ENCODE data around the gene ARMH2.
A peak's percentile ranks its signal among the peaks of the same experiment; 100 is the strongest.
"Not testable (repeated sequence)": the region's sequence is repeated elsewhere in the genome, so short reads cannot be mapped to it uniquely, and the experiment has no call there.

ARMH2 gene

GRCh38 chr6:24818346-24818745 is 19.6 kb upstream of the ARMH2 start:
- DNase-seq (ENCODE audit: low read depth), result no peak

DNA sequence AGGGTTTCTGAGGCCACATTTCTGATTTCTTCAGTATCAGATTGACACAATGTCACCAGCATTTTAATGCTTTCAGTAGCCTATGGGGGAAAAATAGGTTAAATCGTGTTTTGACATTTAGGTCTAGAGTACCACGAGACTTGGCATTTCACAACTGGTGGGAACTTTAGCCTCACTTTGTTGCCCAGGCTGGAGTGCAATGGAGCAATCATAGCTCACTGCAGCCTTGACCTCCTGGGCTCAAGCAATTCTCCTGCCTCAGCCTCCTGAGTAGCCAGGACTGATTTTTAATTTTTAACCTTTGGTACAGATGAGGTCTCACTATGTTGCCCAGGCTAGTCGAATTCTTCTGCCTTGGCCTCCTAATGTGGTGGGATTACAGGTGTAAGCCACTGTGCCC is 11.0 kb upstream of the ARMH2 start:
- DNase-seq (ENCODE audit: low read depth), result no peak

- DNase-seq (ENCODE audit: low read depth), result no peak
Measured at GRCh38 chr6:24807584-24807983, 8.9 kb upstream of the ARMH2 start.

DNA sequence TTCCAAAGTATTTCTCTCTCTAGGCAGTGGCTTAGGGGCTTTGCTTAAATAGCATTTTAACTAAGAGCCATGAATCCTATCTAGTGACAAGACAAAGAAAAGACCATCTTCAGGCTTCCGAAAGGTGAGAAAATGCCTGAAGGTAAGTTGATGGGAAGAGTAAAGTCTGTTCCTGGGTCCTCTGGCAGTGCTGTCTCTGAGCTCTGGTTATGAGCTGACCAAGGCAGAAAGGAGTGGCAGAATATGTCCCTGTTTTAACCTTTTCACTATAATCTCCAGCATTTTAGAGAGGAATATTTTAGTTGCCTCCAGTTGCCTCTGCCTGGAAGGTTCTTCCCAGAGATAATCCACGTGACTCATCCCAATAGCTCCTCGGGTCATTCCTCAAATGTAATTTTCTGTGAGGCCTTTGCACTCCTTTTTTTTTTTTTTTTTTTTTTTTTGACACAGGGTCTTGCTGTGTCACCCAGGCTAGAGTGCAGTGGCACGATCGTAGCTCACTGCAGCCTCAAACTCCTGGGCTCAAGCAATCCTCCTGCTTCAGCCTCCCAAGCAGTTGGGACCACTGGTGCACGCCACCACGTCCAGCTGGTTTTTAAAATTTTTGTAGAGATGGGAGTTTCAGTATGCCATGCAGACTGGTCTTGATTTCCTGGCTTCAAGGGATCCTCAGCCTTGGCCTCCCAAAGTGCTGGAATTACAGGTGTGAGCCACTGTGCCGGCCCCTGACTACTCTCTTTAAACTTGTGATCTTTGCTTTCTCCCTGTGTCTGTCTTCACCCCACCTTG is 3.7 kb upstream of the ARMH2 start:
- DNase-seq (ENCODE audit: low read depth), result no peak

DNA sequence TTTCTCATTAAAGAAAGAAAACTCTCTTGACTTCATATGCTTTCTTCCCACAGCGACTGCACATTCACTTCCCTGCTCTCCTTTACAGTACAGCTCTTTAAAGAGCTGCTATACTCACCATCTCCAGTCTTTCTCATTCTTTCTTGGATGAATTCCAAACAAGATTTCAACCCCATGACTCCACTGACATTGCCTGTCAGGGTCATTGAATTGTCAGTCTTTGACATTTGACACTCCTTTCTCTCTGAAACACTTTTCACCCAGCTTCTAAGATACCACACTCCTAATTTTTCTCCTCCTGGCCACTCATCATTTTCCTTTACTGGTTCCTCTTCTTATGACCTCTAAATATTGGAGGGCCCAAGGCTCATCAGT is 811 bp upstream of the ARMH2 start:
- no peak for DNase-seq (ENCODE audit: low read depth)

GRCh38 chr6:24797596-24798216 is 1.0 kb downstream of the ARMH2 start:
- no peak for DNase-seq (ENCODE audit: low read depth)

DNA sequence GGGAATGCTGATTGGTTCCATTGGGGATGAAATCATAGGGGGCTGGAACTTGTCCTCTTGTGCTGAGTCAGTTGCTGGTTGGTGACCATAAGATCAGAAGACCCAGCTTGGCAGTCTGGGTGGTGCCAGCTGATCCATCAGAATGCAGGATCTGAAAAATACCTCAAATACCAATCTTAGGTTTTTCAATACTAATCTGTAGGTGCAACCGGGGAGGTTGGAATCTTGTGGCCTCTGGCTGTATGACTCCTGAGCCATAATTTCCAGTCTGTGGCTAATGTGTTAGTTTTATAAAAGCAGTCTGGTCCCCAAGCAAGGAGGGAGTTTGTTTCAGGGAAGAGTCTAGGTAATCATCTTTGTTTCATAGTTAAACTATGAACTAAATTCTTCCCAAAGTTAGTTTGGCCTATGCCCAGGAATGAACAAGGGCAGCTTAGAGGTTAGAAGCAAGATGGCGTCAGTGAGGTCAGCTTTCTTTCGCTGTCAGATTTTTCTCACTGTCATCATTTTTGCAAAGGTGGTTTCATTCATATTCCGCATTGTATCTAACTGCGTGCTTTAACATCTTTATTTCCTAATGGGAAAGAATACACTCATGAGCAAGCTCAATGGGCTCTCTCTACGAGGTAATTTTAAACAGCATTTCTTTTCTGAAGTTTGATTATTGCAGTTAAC is 2.0 kb downstream of the ARMH2 start:
- no peak for DNase-seq (ENCODE audit: low read depth)

DNA sequence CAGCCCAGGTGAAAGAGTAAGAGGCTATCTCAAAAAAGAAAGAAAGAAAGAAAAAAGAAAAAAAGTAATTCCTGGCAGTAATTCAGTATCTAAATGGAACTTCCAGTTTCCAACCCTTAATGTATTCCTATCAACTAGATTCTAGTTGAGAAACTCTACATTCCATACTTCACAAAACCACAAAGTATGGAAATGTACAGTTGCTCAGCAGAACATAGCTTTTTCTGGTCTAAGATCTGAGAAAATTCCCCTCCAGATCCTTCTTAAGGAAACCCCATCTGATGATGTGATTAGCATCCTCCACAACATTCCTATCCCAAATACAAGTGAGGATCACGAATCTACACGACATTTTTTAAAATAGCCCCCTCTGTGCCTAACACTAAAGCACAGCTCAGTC is 3.6 kb downstream of the ARMH2 start:
- no peak for DNase-seq (ENCODE audit: low read depth)

DNA sequence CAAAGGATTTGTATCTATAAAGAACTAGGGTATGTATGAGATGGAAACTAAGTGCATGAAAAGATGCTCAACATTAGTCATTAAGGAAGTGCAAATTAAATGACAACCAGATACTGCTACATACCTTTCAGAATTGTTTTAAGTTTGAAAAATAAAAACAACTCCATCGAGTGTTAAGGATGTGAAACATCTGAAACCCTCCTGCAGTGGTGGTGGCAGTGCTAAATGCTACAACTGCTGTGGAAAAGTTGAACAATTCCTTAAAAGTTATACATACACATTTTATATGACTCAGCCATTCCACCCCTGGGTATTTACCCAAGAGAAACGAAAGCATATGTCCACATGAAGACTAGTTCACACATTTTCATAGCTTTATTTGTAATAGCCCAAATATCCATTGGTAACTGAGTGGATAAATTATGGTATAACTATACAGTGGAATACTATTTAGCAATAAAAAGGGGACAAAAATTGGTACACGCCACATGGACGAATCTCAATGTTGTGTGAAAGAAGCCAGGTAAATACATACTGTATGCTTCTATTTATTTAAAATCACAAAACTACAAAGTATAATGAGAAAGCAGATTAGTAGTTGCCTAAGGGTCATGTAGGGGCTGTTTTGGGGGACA is 10.6 kb downstream of the ARMH2 start:
- peak; percentile 47 for DNase-seq (ENCODE audit: low read depth)

DNA sequence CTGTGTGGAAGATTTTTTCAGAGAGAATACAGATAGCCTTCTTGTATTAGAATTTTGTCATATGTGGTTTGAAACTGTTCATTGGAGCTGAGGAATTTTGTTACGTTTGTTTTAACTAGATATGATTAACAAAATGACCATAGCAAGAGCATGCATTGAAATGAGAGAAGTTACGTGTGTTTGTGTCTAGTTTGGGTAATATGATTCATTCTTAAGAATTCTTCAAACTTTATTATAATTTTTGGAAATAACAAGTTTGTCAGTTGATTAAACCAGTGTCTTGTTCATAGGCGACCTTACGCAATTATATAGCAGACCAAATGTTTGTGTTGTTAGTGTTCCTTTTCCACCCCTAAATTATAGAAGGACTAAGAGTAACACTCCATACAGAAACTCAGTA is 18.5 kb downstream of the ARMH2 start:
- no peak for DNase-seq (ENCODE audit: low read depth)

DNA sequence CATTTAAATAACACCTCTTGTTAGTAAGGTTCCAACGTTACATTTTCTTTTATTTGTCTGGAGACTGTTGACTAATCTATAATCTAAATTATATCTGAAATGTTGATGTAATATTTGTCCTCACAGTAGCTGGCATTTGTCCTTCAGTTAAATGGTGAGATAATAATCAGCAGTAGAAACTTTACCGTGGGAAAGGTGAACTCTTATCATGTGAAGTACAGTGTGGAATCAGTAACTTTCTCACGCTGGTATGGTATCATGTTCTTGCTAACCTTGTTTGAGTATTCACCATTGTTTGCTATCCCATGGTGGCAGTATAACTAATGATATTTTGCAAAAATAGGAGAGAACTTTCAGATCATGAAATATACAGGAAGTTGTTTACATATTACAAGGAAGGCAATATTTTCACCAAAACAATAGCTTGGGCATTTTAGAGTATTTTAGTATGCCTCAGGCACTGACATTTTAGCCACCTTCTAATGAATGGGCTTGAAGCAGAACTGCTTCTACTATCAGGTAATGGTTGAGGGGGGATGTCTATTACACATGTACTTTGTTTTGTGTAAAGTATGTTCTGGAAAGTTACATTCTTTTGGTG is 19.2 kb downstream of the ARMH2 start:
- no peak for DNase-seq (ENCODE audit: low read depth)

DNA sequence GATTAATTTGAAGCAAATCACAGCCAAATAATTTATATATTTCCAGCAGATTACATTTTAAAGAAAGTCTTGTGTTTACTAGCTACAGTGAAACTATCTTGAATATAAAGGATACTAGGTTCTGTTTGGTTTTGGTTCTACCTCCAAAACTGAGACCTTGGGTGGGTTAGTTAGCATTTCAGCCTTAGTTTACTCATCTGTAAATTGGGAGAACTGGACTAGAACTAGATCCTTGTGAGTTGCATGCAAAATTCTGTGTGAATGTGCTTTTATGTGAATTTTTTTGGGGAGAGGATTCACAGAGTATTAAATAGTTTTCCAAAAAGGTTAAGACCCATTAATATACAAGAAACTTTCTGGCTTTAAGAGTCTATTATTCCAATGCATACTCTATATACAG is 19.8 kb downstream of the ARMH2 start:
- no peak for DNase-seq (ENCODE audit: low read depth)

- no peak for DNase-seq (ENCODE audit: low read depth)
Measured at GRCh38 chr6:24778121-24778520, 20.6 kb downstream of the ARMH2 start.

DNA sequence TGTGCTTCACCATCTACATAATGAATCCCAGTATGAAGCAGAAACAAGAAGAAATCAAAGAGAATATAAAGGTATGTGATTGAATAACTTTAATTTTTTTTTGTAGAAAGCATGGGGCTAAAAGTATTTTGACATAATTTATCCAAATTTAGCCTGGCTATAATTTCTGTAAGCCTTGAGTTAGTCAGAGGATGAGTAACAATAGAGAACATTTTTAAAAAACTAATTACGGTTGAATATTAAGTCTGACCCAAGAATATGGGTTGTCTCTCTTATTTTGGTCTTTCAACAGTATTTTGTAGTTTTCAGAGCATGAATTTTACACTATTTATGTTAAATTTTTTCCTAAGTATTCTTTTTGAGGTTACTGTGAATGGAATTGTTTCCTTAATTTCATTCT is 21.5 kb downstream of the ARMH2 start:
- DNase-seq (ENCODE audit: low read depth), result peak; percentile 36

GRCh38 chr6:24775520-24776058 is 23.1 kb downstream of the ARMH2 start:
- DNase-seq (ENCODE audit: low read depth), result peak; percentile 74

DNA sequence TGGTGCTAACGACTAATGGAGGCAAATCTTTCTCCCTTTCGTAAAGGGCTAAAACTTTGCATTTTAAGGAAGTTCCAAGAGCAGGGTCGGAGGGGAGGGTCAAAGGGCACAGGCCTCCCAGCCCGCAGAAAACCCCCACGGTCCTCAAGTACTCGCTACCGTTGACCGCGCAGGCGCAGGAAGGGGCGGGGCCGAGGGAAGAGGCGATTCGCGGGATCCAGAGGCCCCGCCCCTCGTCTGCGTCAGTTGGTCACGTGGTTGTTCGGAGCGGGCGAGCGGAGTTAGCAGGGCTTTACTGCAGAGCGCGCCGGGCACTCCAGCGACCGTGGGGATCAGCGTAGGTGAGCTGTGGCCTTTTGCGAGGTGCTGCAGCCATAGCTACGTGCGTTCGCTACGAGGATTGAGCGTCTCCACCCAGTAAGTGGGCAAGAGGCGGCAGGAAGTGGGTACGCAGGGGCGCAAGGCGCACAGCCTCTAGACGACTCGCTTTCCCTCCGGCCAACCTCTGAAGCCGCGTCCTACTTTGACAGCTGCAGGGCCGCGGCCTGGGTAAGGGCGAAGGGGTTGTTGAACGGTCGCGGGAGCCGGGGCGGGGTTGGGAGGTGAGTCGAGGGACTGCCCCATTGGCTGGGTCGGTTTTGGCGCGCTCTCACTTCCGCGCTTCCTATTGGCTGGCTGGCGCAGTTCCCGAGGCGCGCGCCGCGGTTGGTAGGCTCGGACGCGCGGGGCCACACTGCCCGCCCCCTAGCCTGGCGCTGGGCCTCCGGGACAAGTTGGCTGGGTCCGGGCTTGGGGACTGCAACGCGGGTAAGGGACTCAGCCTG is 23.8 kb downstream of the ARMH2 start, which contains the start of gene GMNN:
TSS of gene GMNN (plus strand) at position 242 of the 824 bp plus-strand sequence. CDS start 2,310 bp downstream, outside the sequence.
- peak; percentile 97 for DNase-seq (ENCODE audit: low read depth)

- no peak for DNase-seq (ENCODE audit: low read depth)
Measured at GRCh38 chr6:24768361-24768760, 30.4 kb downstream of the ARMH2 start.

GRCh38 chr6:24766680-24767462 is 31.8 kb downstream of the ARMH2 start:
- peak; percentile 72 for DNase-seq (ENCODE audit: low read depth)

DNA sequence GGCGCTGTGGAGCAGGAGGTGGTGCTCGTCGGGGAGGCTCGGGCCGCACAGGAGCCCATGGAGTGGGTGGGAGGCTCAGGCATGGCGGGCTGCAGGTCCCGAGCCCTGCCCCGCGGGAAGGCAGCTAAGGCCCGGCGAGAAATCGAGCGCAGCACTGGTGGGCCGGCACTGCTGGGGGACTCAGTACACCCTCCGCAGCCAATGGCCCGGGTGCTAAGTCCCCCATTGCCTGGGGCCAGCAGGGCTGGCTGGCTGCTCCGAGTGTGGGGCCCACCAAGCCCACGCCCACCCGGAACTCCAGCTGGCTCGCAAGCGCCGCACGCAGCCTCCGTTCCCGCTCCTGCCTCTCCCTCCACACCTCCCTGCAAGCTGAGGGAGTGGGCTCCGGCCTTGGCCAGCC is 32.7 kb downstream of the ARMH2 start:
- DNase-seq (ENCODE audit: low read depth), result not testable (repeated sequence)

Measured in ELR (cell line).